Measurements from ENCODE around the gene RPL28. TPM values are rescaled to one million over a fixed set of nuclear protein-coding genes. Genes with fewer than 3 reads are reported as not detected.
"Not testable (repeated sequence)": the region's sequence is repeated elsewhere in the genome, so short reads cannot be mapped to it uniquely, and the experiment has no call there.

Gene RPL28
- total RNA-seq, 1 experiment from 2014 or later, result 617 TPM

GRCh38 chr19:55390461-55390880, 4.7 kb downstream of the RPL28 start:
- Histone ChIP-seq H3K9me3 (replicated peaks) (no peaks in the 10 kb centered on the region), H3K27ac (no peak overlapping the region), H3K27me3 (no peaks in the 10 kb centered on the region), H3K4me3 (no peak overlapping the region), H3K4me1 (peaks cover 17% of the 10 kb centered on the region), H3K36me3 (peaks cover 42% of the 10 kb centered on the region)
- DNase-seq, result no peak

- Histone ChIP-seq H3K4me1 (peaks cover 17% of the 10 kb centered on the region), H3K27me3 (no peaks in the 10 kb centered on the region), H3K27ac (no peak overlapping the region), H3K36me3 (peaks cover 42% of the 10 kb centered on the region), H3K9me3 (replicated peaks) (no peaks in the 10 kb centered on the region), H3K4me3 (no peak overlapping the region)
- DNase-seq, result no peak
Observed at GRCh38 chr19:55391191-55391670, 5.5 kb downstream of the RPL28 start.

- no peaks in the 10 kb centered on the region for H3K9me3 ChIP-seq (replicated peaks)
- no peak overlapping the region for H3K27ac ChIP-seq
- H3K4me3 ChIP-seq, result no peak overlapping the region
- H3K36me3 ChIP-seq, result peaks cover 35% of the 10 kb centered on the region
- no peaks in the 10 kb centered on the region for H3K27me3 ChIP-seq
- no peak for DNase-seq
- peaks cover 15% of the 10 kb centered on the region for H3K4me1 ChIP-seq
Observed at GRCh38 chr19:55391702-55392615, 6.2 kb downstream of the RPL28 start.

- Histone ChIP-seq H3K27me3 (no peaks in the 10 kb centered on the region), H3K36me3 (peaks cover 23% of the 10 kb centered on the region), H3K27ac (no peak overlapping the region), H3K4me3 (no peak overlapping the region), H3K9me3 (replicated peaks) (no peaks in the 10 kb centered on the region), H3K4me1 (peaks cover 3% of the 10 kb centered on the region; the same call in 1 of the 2 replicates)
- DNase-seq, result no peak
Observed at GRCh38 chr19:55392820-55393761, 7.4 kb downstream of the RPL28 start.

GRCh38 chr19:55398200-55398925, 12.6 kb downstream of the RPL28 start:
- Histone ChIP-seq H3K4me3 (no peak overlapping the region), H3K4me1 (no peaks in the 10 kb centered on the region), H3K36me3 (peaks cover 28% of the 10 kb centered on the region), H3K9me3 (replicated peaks) (no peaks in the 10 kb centered on the region), H3K27ac (no peak overlapping the region), H3K27me3 (no peaks in the 10 kb centered on the region)
- no peak for DNase-seq

GRCh38 chr19:55400281-55401087, 14.8 kb downstream of the RPL28 start:
- H3K27ac ChIP-seq, result no peak overlapping the region
- H3K9me3 ChIP-seq (replicated peaks), result no peaks in the 10 kb centered on the region
- no peak for DNase-seq
- peaks cover 42% of the 10 kb centered on the region for H3K36me3 ChIP-seq
- no peak overlapping the region for H3K4me3 ChIP-seq
- no peaks in the 10 kb centered on the region for H3K27me3 ChIP-seq
- H3K4me1 ChIP-seq, result no peaks in the 10 kb centered on the region

- not testable (repeated sequence) for H3K4me1 ChIP-seq; H3K27ac ChIP-seq; DNase-seq; H3K9me3 ChIP-seq (replicated peaks); H3K4me3 ChIP-seq; H3K27me3 ChIP-seq
- peaks cover 51% of the 10 kb centered on the region for H3K36me3 ChIP-seq
Observed at GRCh38 chr19:55401390-55401789, 15.7 kb downstream of the RPL28 start.

GRCh38 chr19:55402509-55402908, 16.8 kb downstream of the RPL28 start:
- Histone ChIP-seq H3K36me3 (peaks cover 56% of the 10 kb centered on the region), H3K4me3 (no peak overlapping the region), H3K27ac (no peak overlapping the region), H3K4me1 (no peaks in the 10 kb centered on the region; the same call in 1 of the 2 replicates), H3K27me3 (no peaks in the 10 kb centered on the region), H3K9me3 (replicated peaks) (no peaks in the 10 kb centered on the region)
- DNase-seq, result no peak

- no peak for DNase-seq
- peaks cover 3% of the 10 kb centered on the region; the same call in 1 of the 2 replicates for H3K4me1 ChIP-seq
- peaks cover 49% of the 10 kb centered on the region for H3K36me3 ChIP-seq
- H3K9me3 ChIP-seq (replicated peaks), result 0 out of 2 replicates have a peak, but pooled peaks cover 4% of the 10 kb centered on the region
- peak overlapping the region; percentile 95 for H3K4me3 ChIP-seq
- no peaks in the 10 kb centered on the region for H3K27me3 ChIP-seq
- H3K27ac ChIP-seq, result no peak overlapping the region
Observed at GRCh38 chr19:55405638-55406037, 19.9 kb downstream of the RPL28 start.

GRCh38 chr19:55406091-55406825, 20.5 kb downstream of the RPL28 start:
- Histone ChIP-seq H3K27ac (no peak overlapping the region), H3K36me3 (peaks cover 45% of the 10 kb centered on the region), H3K9me3 (replicated peaks) (0 out of 2 replicates have a peak, but pooled peaks cover 4% of the 10 kb centered on the region), H3K27me3 (no peaks in the 10 kb centered on the region), H3K4me3 (peak overlapping the region; percentile 95), H3K4me1 (peaks cover 3% of the 10 kb centered on the region; the same call in 1 of the 2 replicates)
- no peak for DNase-seq

- H3K36me3 ChIP-seq, result peaks cover 40% of the 10 kb centered on the region
- no peak for DNase-seq
Observed at GRCh38 chr19:55406826-55407549, 21.3 kb downstream of the RPL28 start.

GRCh38 chr19:55407550-55407799, 21.7 kb downstream of the RPL28 start, which contains the start of gene UBE2S:
Gene UBE2S (minus strand): TSS chr19:55407788. CDS start chr19:55407589, 199 bp downstream.
- not testable (repeated sequence) for H3K27me3 ChIP-seq; DNase-seq; H3K9me3 ChIP-seq (replicated peaks); H3K4me1 ChIP-seq
- peaks cover 35% of the 10 kb centered on the region for H3K36me3 ChIP-seq
- H3K27ac ChIP-seq, result peak within 1 kb of the TSS; percentile 98
- peak within 1 kb of the TSS; percentile 95 for H3K4me3 ChIP-seq

More at GRCh38 chr19:55406826-55407549, 21.3 kb downstream of the RPL28 start:
- Histone ChIP-seq H3K4me1 (peaks cover 3% of the 10 kb centered on the region; the same call in 1 of the 2 replicates), H3K27me3 (no peaks in the 10 kb centered on the region), H3K27ac (peak overlapping the region; percentile 98), H3K4me3 (peak overlapping the region; percentile 95), H3K9me3 (replicated peaks) (0 out of 2 replicates have a peak, but pooled peaks cover 4% of the 10 kb centered on the region)

Measured in SJCRH30 (cell line).